HL-60/S4 (cell line): ENCODE results near the gene LMO7.

Experiments used
- in situ Hi-C: fragments of 300-500 bp; cut with MboI; formaldehyde crosslinking; loops from 2 replicates; pipeline ENCODE4 v1.14.3; 2022; ENCODE audit warnings: low sequenced_read_pairs

Gene LMO7

DNA sequence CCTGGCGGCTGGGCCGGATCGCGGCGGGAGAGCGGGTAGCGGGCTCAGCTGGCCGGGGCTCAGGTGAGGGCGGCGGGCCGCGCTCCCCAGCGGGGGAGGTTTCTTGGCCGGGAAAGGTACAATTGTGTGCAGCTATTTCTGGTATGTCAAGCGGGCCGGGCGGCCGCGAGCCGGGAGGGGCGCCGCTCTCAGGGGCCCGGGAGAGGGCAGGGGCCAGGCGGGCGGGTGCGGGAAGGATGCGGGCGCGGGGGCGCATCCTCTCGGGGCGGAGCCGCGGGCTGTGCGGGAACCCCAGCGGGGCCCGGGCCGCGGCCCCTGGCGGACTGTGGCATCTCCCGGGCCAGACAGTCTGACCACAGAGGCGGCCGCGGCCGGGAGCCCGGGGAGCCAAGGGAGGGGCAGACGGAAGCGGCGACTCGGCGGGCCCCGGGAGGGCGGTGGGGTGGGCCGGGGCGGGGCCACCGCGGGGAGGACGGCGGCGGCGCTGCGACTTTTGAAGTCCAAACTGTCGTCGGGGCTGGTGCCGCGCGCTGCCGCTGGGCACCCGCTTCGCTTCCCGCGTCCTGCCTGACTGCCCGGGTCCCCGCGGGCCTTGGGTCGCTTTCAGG lies at the start of gene LMO7:
LMO7 (plus strand) TSS at position 503 of the 608 bp plus-strand sequence. CDS start 328 bp downstream, outside the sequence.
- in situ Hi-C loops: no loop called here

DNA sequence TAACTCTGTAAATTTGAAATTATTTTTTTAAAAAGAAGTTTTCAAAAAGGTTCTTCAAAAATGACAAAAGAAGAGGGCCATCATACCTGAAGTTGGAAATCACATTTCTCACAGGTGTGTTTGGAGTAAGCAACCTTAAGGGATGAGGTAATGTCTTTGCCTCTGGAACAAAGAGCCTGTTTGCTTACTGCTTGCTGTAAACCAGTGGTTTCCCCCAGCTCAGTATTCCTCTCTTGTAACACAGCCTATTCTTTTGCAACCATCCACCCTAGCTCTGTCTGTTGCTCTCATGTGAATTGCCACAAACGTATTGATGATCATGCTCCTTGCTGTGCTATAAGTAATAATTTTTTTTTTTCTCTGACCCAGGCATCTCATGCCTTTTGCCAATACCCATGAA lies 48.5 kb upstream of the LMO7 start:
- in situ Hi-C loops: no loop called here

DNA sequence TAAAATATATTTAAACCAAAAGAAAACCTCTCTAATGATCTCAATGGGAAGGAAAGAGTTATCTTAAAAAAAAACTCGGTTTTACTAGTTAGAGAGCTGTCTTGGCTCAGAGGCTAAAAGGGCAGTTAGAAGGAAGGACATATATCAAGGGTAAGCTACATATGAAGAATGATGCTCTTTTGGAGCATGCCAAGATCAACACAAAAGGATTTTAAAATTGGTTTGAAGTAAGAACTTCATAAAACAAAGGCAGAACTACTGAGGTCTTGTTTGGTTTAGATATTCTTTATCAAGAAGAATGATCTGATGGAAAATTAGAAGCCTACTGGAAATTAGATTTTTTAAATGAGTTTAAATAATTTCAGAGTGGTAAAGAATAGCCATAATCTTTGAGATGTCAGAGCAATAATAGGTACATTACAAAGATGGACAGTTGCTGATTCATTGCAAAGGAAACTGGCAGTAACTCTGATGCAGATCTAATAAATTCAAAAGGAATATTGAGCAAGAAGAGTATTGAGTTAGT lies 39.4 kb upstream of the LMO7 start:
- in situ Hi-C loops: no loop called here

DNA sequence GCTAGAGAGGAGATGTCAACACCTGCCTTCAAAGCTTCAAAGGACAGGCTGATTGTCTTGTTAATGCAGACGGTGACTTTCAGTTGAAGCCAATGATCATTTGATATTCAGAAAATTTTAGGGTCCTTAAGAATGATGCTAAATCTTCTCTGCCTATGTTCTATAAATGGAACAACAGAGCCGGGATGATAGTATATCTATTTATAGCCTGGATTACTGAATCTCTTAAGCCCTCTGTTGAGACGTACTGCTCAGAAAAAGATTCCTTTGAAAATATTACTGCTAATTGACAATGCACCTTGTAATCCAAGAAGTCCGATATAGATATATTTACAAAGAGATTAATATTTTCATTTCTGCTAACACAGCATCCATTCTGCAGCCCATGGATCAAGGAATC lies 35.8 kb upstream of the LMO7 start:
- in situ Hi-C loops: no loop called here

DNA sequence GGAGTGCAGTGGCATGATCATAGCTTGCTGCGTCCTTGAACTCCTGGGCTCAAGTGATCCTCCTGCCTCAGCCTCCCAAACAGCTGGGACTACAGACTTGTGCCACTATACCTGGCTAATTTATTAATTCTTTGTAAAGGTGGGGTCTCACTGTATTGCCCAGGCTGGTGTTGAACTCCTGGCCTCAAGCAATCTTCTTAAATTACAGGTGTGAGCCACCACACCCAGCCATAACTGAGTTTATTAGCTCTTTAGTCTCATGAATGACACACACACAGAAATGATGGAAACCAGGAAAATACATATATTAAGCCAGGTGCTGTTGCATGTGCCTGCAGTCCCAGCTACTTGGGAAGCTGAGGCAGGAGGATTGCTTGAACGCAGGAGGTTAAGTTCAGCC lies 33.1 kb upstream of the LMO7 start:
- in situ Hi-C loops: no loop called here

DNA sequence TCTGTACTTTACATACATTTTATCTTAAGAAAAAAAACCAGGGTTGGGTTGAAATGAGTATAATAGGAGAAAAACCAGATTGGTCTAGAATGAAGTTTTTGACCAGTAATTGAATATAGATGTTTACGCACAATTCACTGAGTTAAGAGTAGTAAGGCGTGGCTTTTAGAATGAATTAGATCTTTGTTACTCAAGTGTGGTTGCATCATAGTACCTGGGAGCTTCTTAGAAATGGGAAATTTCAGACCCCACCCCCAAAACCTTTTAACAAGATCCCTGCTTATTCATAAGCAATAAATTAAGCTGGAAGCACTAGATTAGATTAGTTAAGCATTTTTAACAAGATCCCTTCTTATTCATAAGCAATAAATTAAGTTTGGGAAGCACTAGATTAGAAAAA lies 28.7 kb upstream of the LMO7 start:
- in situ Hi-C loops: no loop called here

DNA sequence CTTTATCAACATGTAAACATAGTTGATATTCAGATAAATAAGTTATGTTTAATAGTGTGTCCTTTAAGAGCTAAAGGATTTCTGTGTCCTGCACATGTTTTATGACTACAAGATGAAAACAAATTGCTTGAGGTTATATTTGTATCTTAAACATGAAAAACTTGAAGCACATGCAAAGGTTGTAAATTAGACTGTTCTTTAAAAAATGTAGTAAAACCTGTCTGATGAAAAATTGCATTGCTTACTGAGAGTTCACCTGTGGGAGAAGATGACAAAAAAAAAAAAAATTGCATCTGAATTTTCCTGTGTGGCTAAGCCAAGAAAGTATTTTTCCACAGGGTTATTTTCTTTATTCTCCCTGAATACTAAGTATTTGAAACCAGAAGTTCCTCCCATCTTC lies 25.7 kb upstream of the LMO7 start:
- in situ Hi-C loops: no loop called here

DNA sequence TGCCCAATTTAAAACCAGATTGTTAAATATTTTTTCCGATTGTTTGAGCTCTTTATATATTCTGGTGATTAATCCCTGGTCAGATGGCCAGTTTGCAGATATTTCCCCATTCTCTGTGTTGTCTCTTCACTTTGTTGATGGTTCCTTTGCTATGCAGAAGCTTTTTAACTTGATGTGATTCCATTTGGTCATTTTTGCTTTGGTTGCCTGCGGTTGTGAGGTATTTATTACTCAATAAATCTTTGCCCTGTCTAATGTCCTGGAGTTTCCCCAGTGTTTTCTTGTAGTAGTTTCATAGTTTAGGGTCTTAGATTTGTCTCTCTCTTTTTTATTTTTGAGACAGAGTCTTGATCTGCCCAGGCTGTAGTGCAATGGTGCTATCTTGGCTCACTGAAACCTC lies 23.8 kb upstream of the LMO7 start:
- in situ Hi-C loops: no loop called here

DNA sequence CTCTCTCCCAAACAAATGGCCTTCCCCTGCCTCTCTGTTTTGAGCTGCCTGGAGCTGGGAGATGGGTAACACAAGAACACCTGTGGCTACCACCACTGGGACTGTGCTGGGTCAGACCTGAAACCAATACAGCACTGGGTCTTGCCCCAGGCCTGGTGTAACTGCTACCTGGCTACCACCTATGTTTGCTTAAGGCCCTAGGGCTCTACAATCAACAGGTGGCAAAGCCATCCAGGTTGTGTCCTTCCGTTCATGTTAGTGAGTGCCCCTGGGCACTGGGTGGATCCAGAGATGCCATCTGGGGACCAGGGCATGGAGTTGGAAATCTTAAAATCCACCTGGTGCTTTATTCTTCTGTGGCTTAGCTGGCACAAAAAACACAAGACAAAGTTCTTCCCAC lies 18.9 kb upstream of the LMO7 start:
- in situ Hi-C loops: no loop called here

DNA sequence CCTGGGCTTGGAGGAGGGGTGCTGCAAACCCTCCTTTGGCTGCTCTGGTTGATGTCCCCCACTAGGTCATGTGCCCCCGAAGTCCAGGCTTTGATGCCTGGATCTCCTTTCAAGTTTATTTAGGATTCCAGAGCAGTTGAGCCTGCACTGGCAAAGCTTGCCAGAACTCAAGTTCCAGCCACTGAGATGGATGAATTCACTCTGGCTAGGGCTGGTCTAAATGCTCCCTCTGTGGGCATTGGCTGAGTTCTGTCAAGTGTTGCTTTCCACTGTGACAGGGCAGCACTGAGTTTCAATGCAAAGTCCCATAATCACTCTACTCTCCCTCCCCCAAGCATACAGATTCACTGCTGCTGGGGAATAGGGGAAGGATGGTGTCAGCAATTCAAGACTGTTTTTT lies 17.8 kb upstream of the LMO7 start:
- in situ Hi-C loops: no loop called here

DNA sequence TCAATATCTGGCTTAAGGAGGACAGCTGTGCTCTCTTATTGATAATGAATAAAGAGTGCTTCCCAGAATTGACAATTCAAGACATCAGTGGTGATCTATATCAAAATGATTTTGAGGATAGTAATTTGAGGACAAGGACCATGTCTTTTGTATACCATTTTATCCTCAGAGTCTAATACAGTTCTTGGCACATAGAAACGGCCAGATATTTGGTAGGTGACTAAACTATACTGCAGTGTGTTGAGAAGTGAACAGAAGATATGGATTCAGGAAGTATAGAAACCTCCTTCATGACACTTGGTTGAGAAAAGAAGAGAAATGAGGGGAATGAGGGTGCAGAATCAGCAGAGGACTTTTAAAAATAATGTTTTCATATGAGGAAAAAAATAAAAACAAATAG lies 16.1 kb upstream of the LMO7 start:
- in situ Hi-C loops: no loop called here

DNA sequence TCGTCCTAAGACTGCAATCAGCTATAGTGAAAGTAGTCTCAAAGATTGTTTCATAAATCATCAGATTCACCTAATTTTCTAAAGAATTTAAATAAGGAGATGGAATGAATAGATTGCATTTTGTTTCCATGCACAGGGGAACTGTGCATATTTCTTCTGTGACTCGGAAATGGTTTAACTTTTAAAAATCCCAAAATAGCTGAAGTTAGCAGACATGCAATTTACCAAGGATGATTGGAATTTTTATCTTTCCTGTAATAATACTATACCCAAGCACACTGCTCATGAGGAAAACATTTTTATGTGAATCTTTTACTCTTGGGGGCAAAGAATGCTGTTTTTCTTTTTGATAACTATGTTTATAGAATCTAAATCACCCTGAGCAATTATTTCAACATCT lies 15.0 kb upstream of the LMO7 start:
- in situ Hi-C loops: no loop called here

DNA sequence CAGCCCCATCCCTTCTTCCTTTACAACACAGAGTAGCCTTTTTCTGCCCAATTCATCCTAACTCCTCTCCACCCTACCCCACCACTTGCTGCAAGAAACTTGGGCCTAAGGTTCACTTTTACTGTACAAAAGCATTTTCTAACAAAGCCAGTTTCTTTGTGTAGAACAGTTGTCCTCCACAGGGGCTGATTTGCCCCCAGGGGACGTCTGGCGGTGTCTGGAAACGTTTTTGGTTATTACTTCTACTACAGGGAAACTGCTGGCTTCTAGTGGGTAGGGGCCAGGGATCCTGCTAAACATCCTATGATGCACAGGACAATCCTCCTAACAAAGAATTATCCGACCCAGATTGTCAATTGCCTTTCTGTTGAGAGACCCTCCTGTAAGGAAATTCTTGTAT lies 7.3 kb upstream of the LMO7 start:
- in situ Hi-C loops: no loop called here

DNA sequence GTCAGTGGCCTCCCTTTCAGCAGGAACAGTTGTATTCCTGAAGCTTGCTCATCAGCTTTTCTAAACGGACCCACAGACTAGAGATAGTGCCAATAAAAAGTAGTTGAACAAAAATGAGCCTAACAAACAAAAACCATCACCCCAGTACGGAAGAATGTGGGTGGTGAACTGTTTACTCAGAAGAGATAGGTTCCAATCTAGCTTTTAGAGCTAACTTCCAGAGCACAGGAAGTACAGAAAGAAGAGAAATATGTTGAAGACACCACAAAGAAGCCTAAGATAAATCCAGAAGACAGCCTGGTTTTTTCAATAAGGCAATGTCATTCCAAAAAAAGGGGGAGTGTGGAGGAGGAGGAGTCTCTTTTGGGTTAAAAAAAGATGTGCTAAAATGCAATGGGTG lies 2.8 kb upstream of the LMO7 start:
- in situ Hi-C loops: no loop called here

DNA sequence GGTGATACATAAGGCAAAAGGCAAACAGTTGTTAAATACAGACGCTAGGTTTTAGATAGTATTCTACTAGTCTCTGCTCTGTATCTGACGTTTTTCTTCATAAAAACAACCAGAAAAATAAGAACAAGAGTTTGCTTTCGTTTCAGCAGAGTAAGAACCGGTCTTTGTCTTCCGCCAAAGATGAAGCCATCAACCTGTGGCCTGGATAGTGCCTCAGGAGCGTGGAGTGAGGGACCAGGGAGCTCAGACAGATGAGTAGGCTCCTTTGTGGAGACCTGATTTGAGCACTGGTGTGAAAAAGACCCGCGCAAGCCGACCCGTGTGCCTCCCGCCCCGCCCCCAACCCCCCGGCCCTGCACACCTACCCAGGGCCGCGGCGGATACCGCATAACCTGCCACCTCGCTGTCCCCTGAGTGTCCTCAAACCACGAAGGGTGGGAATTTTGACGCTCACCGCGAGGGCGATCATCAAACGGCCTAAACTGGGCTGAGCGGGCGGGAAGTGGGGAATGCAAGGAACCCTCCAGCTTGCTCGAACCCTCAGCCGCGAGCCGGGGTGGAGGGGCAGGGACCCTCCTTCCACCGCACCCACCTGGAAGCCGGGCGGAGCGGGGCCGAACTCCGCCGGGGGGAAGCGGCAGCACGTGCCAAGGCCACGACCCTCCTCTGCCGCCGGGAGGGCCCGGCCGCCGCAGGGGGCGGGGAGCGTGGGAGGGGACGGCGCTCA lies 866 bp upstream of the LMO7 start:
- in situ Hi-C loops: no loop called here

DNA sequence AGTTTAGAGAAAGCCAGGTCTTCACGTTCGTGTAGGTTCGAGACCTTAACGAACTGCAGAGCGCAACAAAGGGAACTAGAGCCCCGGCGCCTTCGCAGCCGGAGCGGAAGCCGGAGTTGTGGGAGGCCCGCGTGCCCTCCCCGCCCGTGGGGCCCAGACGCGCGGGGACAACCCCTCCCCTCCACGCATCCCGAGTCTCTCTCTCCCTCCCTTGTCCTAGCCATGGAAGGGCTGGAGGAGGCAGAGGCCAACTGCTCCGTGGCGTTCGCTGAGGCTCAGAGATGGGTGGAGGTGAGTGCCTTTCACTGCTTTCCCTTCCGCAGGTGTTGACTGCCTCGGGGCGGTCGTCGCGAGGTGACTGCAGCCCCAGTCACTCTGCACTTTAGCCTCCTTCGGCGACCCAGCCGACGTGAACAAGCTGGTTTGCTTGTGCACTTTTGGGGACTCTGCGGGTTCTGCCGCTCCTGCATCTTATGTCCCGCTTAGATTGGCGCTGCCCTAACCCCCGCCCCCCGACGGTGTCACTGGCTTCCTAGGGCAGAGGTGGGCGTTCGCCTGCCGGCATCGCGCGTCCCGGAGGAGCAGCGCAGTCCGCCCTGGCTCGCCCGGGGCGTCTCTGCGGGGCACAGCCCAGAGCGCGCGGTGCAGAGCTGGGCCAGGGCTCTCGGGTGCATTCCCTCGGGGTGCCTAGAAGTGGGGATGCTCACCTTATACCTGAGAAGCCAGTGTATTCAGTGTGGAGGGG lies 478 bp downstream of the LMO7 start:
- in situ Hi-C loops: no loop called here

DNA sequence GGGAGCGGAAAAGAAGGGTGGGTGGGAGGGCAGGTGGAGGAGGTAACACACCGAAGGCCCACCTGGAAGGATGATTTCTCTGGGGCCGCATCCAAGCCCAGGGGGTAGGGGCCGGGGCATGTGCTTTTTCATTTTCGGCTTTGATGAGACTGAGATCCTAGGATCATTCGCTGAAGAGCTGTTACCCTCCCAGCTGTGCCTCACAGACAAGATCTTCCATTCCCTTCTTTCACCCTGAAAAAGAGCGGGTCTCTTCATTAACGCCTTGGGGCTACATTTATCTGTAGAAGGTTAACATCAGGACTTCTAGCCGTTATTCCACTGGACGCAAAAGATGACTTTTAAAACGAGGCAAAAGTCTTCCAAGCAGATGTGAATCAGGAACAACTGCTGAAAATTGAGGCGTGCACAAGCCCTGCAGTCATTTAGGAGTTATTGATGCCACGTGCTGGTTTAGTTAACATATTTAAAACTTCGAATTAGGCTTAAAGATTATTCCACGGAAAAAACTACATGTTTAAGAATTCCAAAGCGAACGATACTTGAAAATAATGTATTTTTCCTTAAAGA lies 1.1 kb downstream of the LMO7 start:
- in situ Hi-C loops: no loop called here

DNA sequence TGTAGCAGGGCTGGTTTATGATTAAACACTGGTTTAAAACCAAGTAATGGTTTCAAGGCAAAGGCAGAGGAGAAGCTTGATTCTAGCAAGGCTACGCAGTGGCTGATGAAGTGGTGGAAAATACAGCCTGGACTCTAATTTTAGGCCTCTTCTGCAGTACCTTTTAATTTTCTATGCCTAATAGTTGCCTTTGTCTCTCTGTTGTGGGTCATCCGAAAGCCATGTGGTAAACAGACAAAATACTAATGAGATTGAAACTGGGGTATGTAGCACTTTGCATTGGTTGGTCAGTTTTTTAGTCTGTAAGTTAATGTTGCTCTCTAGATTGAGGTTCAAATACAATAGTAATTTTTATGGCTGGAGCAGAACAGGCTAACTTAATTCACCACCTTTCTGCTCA lies 3.3 kb downstream of the LMO7 start:
- in situ Hi-C loops: no loop called here

DNA sequence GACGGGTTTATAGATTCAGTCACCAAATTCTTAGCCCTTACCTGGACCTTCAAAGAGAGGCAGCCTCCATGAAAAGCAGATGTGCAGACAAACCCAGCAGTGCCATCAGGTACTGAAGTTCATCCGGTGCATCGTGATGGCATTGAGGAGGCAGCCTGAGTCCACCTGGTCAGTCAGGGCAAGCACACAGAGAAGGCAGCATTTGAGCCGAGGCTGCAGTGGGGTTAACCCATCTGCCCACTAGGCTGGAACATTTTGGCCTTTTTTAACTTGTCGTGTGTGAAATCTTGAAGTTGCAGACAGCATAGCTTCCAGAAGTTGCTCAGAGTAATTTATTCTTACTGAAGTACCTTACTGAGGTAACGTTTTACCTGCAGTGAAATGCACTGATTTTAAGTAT lies 4.9 kb downstream of the LMO7 start:
- in situ Hi-C loops: no loop called here

DNA sequence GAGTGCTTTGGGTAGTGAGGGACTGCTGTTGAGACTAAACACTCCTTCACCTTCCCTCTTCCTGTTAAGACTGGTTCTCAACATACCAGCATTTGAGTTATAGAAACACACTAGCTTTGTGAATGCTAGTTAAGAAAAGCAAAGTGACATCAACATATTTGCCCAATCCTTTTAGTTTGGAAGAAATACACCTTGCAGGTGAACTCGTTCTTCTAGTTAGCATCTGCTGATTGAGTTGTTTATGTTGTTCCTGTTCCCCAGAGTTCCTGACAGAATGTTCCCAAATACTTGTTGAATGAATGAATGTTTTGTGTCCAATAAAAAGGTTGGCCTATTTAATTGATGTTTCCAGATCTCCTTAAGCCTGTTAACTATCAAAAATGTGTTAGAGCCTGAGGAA lies 7.1 kb downstream of the LMO7 start:
- in situ Hi-C loops: no loop called here

DNA sequence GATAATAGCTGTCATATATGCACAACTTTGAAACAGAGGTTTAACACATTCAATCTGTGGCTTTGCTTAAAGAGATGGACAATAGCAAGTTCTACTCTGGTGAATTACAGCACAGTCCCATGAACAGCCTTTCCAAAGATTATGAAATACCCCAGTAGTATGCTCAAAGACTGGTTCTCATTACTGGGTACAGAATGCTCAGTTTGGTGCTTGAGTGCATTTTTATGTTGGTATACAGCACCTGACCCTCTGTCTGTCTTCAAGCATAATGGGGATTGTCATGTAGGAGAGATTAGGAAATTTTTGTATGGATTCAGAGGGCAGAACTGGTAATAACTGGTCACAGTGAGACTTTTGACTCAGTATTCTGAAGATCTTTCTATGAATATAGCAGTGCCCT lies 7.6 kb downstream of the LMO7 start:
- in situ Hi-C loops: no loop called here

DNA sequence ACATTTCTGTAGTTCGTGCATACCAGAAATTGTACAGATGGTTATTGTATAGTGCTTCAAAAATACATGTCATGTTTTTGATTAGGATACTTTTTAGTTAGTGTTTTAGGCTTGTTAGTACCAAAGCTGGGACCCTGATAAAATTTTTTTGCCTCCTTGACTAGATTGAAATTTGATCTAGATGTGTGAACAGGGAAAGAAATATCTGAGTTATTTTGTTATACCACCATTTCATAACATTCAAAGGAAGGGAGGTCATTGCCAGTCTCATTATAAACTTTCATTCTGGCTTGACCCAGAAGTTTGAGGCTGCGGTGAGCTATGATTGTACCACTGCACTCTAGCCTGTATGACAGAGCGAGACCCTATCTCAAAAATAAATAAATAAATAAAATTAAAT lies 9.0 kb downstream of the LMO7 start:
- in situ Hi-C loops: no loop called here
